Cerebellar nuclear complex (tissue), 1 donor: ENCODE data around the gene PFKFB2.

Experiments used
- DNase-seq, 2 experiments: peaks; one replicate each; lab custom pipeline; 2025; lab: John Stamatoyannopoulos, UW

Gene PFKFB2

DNA sequence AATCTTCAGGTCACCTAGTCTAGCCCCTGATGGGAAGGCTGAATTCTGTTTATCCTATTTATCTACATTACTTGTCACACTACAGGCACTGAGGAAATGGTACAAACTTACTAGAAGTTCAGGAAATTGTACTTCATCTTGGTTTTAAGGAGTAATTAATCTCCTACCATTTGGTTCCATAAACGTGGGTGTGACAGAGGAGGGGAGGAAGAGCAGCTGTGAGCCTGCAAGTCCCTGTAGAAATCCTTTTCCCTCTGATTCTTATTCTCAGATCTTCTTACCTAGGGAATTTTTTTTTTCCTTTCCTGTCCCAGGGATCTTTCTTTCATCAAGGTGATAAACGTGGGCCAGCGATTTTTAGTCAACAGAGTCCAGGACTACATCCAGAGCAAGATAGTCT, 14.1 kb downstream of the PFKFB2 start:
- no peak for DNase-seq

DNA sequence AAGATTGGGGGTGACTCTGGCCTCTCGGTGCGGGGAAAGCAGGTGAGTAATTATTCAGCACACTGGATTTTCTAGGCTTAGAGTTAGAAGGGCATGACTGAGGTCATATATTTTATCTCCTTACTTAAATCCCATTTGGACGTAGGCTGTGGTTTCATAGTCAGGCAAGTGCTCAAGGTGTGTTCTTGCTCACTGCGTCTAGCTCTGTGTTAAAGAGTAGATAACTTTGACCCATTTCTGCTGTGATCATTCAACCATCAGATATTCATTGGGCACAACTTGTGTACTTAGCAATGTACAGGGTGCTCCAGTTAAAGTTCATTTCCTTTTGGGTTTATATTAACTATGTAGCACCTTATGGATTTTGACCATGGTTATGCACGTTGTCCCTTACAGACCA, 14.6 kb downstream of the PFKFB2 start:
- no peak for DNase-seq

DNA sequence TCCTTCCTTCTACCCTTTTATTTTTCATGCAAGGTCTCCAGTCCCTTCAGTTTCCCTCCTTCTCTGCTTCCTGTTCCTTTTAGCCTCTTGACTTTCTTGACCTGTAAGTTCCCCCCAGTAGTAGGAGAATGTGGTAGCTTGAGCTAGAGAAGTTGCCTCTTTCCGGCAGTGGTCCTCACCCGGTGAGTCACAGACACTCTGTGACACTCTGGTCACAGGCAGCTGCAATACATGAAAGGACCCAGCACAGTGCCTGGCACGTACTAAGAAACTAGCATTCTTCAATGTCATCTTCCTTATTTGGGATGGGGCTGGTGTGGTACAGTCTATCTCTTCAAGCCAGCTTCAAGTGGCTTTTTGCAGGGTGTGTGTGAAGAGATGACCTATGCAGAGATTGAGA, 16.0 kb downstream of the PFKFB2 start:
- DNase-seq: no peak

DNA sequence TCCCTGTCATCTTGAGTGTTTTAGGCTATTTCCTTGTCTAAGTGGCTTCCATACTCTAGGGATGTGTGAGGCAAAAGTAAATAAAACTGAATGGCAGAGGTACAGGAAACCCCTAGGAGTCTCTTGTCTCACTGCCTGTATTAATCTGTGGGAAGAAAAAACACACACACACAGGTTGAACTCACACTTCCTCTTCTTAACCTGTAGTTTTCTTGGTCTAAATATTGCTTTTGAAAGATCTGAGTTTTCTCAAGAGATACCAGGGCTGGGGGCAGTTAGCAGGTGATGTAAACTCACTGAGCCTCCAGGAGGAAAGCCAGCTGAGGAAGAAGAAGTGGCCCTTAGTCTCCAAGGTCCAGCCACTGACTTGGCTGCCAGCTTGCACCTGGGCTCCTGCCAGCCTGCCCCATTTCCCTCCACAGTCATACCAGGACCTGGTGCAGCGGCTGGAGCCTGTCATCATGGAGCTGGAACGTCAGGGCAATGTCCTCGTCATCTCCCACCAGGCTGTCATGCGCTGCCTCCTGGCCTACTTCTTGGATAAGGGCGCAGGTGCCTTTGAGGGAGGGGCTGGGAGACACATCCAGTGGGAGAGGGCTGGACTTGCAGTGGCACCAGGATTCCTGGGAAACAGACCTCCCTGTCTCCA, 16.9 kb downstream of the PFKFB2 start:
- no peak for DNase-seq

DNA sequence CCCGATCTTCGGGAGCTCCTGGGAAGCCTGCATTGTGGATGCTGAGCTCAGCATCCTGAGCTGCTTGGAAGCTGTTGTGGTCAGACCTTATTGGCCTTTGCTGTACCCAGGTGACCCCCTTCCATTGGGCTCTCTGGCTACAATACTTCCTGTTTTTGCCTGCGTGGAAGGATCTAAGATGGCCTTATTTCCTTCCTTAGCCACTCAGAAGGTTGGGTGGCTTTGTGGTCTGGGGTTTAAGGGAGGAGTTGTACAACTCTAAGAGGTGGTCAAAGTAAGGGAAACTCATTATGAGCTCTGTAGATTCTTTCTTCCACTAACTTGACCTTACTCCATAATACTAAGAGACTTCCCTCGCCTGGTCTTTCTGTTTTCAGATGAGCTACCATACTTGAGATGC, 17.7 kb downstream of the PFKFB2 start:
- no peak for DNase-seq

DNA sequence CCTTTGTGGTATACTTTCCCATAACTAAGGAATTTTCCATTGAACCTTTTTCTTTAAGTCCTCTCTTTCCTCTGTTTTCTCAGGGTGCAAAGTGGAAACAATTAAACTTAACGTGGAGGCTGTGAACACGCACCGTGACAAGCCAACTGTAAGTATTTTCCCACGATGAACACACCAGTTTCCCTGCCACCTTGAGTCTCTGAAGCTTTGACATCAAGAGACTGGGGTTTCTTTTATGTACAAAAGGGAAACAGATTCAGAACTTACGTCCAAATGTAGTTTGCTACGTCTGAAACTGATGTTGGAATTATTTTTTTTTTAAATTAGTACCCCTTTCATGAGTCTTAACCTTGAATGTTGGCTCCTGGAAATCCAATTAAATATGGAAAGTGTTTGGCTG, 18.4 kb downstream of the PFKFB2 start:
- no peak for DNase-seq

DNA sequence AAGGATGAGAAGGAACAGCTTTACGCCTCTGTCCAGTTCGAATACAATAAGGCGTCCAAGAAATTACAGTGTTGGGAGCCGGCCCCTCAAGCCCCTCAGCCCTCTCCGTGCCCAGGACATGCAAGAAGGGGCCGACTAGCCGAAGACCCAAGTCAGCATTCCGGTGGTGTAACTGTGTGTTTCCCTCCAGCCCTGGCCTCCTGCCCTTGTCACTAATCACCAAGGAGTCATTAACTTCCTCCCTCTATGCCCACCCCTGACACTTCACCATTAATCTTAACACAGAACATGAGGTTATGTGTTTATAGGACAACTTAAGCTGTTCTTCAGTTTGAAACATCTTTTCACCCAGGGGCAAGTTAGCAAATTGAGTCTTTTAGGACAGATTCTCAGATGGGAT, 19.2 kb downstream of the PFKFB2 start:
- DNase-seq: no peak

DNA sequence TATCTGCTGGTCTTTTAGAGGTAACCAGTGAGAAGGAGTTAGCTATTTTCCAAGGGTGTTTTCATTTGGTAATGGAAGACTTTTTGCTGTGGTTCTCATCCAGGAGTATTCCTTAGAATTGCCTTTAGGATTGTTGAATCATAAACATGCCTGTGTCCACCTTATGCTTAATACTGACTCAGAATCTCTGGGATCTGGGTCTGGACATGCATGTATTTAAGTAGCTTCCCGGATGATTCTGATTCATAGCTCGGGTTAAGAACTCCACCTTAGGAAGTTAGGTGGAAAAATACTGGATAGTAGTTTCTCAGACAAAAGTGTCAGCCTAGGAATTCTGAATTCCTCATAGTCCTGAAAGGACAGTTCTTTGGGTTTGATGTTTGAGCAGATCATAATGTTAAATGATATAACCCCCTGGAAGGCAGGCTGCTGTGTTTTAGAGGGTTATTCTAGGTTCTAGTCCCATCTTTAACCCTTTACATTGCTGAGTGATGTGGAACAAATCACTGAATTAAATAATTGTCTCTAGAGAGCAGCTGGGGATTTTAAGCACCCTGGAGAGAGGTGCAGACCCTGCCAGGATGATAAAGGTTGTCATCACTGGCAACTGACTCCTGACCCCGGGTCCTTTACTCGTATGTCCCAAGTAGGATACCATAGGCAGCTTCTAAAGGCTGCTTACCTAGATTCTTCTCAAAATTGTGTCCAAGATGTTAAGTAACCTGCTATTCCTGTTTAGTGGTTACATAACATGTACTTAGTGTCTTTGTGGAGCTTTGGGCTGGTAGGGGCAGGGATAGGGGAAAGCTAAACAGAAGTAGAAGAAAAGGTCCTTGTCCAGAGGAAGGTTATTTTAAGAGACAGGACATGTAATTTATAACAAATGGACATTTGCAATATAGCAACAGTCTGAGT, 21.1 kb downstream of the PFKFB2 start:
- no peak for DNase-seq

DNA sequence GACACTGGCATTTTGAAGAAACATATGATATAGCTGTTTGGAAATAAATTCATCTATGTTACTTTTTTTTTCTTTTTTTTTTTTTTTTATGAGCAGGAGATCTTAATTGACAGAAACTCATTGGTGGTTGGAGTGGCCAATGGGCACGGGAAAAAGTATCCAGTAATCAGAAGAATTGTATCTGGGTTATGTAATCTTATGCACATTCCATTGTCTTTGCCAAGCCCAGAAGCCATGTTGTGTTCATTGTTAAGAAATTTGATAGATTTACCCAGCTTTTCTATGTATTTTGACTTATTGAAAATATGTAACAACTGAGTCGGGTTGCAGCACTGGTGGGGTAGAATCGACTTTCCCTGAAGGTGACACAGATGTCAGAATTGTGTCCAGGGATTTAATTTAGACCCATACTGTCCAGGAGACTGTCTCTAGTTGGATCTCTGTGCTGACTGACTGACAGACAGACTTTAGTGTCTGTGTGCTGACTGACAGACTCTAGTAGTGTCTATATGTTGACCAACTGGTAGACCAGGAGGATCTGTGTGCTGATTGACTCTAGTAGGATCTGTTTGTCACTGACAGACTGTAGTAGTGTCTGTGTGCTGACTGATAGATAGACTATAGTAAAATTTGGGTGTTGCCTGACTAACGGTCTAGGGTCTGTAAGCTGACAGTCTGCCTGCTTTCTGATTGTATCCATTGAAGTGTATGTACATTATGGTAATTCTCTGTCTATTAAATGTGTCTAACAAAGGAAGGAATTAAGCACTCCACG, 23.3 kb downstream of the PFKFB2 start:
- DNase-seq: no peak

DNA sequence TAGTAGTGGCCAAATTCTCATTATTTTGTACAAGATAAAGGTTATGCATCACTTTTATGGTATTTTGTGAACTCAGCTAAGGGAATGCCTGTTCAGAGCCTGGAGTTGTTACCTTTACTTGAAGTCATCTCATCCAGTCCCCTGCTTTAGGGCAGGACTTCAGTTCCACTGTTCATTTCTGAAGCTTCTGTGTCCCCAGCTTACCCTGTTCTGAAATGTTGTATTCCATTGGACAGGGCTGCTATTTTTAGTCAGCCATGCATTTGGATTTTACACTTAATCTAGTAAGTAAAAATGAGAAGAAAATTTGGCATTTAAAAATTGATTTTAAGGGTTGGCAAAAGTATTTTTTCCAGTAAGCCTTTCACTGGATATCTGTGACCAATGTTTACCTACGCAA, 23.9 kb downstream of the PFKFB2 start:
- no peak for DNase-seq

DNA sequence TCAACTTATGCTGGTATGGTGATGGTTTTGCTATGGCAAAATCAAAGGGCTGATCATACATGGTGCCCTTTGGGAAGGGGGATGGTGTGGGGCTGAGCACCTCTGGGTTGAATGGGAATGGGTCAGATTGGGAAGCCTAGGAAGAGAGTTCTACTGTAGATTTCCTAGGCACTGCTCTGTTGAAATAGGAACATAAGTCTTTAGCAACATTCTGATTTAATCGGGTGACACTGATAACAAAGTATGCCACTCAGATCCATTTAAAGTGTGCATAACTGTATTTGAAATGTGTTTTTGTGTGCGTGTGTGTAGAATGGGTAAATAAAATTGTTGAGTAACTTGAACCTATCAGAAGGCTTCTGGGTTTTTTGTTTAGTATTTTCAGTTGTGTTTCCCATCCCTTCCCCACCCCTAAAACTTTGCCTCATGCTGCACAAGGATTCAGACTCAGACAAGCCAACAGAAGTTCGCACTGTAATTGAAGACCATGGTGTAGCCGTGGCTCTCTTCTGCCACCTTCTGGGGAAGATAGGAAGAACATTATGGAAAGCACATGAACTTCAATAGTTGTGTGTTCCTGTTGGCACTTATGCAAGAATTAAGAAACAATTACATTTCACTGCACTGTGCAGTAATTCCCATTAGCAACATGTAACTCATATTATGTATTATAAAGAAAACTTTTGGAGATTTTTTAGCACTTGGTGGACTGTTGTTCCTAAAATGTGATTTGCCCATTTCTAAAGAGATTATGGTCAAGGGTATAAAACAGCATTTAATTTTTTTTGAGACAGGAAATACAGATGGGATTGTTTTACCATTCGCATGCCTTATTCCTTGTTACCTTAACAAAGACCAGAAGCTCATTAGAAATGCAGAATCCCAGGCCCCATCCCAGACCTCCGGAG, 24.6 kb downstream of the PFKFB2 start:
- peak in 1 of 2 experiments; percentile 47 for DNase-seq

DNA sequence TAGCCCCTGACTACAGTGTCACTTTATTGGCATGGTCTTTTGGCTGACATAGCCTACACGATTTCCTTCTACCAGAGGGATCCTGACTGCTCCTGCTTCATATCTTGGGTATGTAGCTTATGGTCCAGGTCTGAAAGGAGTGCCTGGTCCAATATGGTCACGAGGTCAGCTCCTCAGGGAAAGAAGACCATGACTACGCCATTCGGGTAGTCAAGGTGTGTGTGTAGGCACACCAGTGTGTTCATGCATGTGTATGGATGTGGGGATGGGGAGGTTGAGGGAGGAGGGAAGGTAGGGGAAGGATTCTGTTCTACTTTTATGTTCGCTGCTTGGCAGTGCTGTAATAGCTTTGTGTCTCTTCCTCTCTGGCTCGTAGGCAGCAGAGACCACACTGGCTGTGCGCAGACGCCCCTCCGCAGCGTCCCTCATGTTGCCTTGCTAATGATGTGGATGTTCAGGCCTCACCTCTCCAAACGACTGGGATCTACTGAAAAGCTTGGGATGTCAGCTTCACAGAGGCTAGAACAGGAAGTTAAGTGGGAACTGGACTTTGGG, 25.6 kb downstream of the PFKFB2 start:
- DNase-seq: no peak

DNA sequence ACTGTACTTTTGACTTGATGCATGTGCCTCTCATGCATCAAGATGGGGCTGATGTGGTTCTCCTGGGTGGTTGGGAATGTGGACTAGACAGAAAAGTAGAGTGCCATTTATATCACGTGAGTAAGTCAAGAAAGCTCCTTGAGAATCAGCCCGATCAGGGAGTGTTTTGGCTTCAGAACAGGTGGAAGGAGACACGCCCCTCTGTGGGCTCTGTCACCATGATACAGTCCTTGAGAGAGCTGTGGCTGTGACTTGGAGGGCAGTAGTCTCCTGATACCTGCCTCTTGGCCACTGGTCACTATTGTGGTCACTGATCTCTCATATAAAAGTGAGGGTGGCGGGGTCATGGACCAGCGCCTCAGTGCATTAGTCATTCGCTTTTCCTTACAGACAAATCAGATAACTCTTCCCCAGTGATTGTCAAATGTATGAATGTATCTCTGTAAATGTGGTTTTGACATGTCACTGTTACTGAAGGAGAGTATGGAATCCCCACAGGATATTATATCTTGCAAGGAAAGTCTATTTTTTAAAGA, 26.7 kb downstream of the PFKFB2 start:
- DNase-seq: no peak

DNA sequence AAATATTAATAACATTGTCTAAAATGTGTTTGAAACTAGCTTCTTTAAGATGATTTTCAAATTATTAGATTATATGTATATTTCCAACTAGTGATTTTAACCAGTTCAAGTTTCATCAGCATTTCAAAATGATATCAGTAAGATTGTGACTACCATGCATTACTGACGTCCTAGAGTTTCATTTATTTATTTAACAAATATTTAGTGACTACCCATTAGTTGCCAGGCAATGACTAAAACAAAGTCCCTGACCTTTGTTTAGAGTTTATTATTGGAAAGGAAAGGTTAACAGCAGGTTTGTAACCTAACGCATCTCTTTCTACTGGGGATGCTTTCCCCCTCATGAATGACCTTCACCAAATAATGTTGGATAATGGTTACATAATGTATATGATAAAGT, 28.0 kb downstream of the PFKFB2 start:
- no peak for DNase-seq

DNA sequence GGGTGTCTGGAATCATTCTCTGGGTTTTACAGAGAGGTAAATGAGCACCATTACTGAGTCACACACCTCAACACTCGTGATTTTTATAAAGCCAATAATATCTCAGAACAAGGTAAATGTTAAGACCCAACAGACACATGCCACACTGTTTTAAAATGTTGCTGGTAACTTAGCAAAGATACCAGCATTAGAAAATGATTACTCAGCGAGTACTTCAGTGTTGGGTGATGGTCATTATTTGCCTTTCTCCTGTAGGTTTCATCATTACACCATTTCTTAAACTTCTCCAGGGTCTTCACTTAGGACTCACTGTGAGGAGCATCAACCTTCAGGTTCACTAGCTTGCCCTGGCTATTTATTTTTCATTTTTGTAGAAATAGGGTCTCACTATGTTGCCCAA, 28.7 kb downstream of the PFKFB2 start:
- no peak for DNase-seq

DNA sequence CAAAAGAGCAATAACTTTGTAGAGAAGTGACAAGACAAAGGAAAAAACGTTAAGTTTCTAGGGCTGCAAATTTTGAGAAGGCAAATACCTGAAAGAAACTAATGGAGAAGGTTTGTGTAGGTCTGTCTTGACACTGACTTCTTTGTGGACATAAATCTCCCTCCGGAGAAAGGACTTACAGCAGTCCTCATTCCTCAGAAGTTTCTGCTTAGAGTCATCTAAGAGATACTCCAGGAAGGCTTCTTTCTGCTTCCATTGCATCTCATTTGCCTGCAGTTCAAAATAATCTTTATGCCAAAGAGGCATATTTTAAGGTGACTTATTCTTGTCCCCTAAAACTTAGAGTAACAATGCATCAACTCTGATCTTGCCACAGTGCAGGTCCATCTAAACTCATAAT, 31.2 kb downstream of the PFKFB2 start:
- DNase-seq: no peak

DNA sequence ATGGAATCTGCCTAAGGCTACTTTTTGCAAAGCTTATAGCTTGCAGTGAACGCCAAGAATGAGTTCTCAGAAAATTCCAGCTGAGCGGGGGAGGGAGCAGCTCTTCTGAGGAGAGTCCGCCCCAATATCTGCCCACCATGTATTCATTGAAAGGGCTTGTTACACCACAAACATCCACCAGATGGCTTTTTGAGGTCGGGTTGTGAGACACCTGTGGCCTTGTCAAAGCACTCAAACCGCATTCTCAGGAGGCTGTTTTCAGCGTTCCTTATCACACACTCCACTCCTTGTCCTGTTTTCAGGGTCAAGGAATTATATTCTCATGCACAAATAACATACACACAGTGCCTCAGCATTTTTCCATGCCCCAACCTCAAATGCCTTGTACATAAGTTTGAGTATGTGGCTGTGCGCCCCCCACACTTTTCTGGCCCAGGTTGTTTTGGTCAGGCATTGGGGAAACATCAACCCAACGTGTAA, 31.7 kb downstream of the PFKFB2 start:
- peak in 1 of 2 experiments; percentile 0 for DNase-seq

DNA sequence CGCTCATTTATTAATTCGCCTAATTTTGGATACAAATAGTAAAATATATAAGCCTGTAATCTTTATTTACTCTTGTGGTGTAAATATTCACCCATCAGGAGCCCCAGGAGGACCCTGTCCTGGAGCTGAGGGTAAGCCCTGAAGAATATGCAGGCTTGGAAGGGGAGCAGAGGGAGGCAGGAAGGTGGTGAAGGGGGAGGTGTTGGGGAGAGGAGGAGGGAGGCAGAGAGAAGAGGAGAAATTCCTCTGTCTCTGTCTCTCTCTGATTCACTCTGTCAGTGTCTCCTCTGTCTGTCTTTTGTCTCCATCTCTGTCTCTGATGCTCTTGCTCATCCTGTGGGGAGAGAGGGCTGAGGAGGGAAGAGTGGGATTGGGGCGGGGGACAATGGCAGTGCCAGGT, 32.8 kb downstream of the PFKFB2 start:
- DNase-seq: no peak

DNA sequence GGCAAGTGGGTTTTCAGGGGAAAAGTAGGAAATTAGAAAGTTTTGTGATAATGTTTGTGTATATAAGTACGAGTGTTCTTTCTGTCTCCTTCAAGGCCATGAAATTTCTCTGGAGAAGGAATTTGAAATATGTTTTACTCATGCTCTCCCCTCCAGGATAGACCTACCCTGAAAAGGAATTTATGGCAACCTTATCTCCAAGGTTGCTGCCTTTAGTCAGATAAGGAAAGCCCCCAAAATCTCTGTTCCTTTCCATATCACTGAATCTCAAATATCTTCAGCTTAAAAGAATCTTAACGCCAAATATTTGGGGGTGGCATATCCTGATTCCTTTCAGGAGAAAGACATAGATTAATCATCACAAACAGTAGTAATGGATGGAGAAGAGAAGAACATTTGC, 35.1 kb downstream of the PFKFB2 start:
- DNase-seq: no peak

DNA sequence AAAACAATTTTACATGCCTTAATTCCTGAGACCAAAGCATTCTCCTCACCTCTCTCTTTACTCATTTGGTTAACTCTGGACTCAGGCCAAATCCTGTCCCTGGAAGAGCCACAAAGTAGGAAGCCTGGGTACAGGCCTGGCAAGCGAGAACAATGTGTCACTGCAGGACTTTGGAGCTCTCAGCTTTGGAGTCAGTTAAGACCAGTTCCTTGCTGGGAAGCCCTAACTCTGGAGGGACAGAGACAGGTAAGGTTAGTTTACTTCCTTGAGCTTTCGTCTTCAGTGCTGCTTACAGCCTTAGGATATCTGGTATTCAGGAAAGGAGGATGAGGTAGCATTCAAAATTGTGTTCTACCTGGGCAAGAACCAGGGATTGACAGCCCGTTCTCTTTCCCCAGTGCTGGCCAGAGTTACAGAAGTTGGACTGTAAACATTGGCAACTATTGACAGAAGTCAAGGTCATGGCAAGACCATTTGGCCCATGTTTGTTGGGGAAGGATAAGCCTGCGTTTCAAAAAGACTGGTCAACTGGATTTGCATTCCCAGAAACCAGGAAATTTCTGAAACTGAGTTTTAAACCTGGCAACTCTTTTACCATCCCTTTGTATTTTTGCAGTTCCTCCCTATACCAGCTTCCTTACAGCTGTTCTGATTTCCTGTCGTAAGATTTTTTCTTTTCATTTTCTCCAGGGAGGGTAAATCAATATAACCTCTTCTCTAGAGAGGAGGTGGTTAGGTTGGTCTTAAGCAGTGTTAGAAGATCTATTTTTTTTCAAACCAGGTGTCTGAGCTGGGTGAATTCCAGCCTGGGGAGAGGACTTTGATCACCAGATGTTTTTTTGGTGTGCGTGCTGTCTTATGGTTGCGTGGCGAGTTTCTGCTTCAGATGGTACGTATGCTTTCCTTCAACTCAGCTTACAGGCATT, 35.9 kb downstream of the PFKFB2 start, which contains the start of gene C4BPB:
Gene C4BPB (plus strand): TSS at position 160 of the 926 bp plus-strand sequence. CDS start 672 bp downstream, at position 832.
- DNase-seq: no peak
